A673 (cell line): ENCODE data around the gene COL9A3.

ENCODE experiments used
- EZH2 ChIP-seq: fragments of 200-600 bp; sonication (generic); IDR thresholded peaks from 2 replicates; pipeline ENCODE4 v1.6.1; 2017; ENCODE audit warnings: borderline replicate concordance, low read depth, mild to moderate bottlenecking, mixed read lengths, antibody characterized with exemption, low read length; ENCODE audit not compliant: poor library complexity, severe bottlenecking
- TF ChIP-seq, protein P1 (sequence below): fragments of 300-800, 200-600 bp; sonication (generic); conservative IDR thresholded peaks from 2 replicates; pipeline ENCODE4 v1.5.1; 2017; ENCODE audit warnings: low read depth, mild to moderate bottlenecking, antibody characterized with exemption, low read length, moderate library complexity, mixed read lengths

DNA sequence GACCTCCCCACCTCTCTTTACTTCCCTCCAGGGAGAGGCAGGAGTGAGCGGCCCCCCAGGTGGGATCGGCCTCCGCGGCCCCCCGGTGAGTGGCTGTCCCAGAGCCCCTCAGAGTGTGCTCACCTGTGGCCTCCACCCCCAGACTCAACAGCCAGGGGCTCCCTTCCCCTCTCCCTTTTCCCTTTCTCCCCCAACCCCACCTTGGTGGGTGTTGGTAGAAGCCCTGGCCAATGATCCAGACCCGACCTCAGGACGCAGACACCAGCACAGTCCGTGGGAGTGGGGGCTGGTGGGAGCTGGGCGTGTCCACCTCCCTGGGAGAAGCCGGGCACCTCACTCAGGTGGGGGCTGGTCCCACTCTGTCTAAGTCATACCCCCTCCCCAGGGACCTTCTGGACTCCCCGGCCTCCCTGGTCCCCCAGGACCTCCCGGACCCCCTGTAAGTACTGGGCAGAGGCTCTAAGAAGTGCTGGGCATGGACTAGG is 4.9 kb downstream of the COL9A3 start:
- TF ChIP-seq, protein P1, sequence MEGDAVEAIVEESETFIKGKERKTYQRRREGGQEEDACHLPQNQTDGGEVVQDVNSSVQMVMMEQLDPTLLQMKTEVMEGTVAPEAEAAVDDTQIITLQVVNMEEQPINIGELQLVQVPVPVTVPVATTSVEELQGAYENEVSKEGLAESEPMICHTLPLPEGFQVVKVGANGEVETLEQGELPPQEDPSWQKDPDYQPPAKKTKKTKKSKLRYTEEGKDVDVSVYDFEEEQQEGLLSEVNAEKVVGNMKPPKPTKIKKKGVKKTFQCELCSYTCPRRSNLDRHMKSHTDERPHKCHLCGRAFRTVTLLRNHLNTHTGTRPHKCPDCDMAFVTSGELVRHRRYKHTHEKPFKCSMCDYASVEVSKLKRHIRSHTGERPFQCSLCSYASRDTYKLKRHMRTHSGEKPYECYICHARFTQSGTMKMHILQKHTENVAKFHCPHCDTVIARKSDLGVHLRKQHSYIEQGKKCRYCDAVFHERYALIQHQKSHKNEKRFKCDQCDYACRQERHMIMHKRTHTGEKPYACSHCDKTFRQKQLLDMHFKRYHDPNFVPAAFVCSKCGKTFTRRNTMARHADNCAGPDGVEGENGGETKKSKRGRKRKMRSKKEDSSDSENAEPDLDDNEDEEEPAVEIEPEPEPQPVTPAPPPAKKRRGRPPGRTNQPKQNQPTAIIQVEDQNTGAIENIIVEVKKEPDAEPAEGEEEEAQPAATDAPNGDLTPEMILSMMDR, result no peak
- TF ChIP-seq EZH2, result no peak
